Mucosa of descending colon (tissue), 3 donors: ENCODE measurements around the gene GPR78. TPM values are rescaled to one million over a fixed set of nuclear protein-coding genes. Genes with fewer than 3 reads are reported as not detected.
"Not testable (repeated sequence)": the region's sequence is repeated elsewhere in the genome, so short reads cannot be mapped to it uniquely, and the experiment has no call there.

ENCODE experiments used
- ATAC-seq: fragments of 200-7000 bp; cut with Tn5 transposase; one replicate; pipeline ENCODE4 v1.9.1; 2020; ENCODE audit warnings: mild to moderate bottlenecking, moderate library complexity
- DNase-seq, 3 donors: peaks; one replicate each; pipeline ENCODE4 v3.0.0-alpha.2; 2020
- H3K36me3 ChIP-seq: fragments of 200-600 bp; one replicate; pipeline ENCODE4 v1.8.0; 2021; ENCODE audit warnings: low read depth, mild to moderate bottlenecking
- H3K4me1 ChIP-seq: fragments of 200-600 bp; one replicate; pipeline ENCODE4 v1.8.0; 2021; ENCODE audit warnings: low read depth, mild to moderate bottlenecking
- H3K4me3 ChIP-seq: fragments of 200-600 bp; one replicate; pipeline ENCODE4 v1.8.0; 2021; ENCODE audit warnings: mild to moderate bottlenecking
- H3K9me3 ChIP-seq: fragments of 200-600 bp; one replicate; pipeline ENCODE4 v1.8.0; 2021; ENCODE audit warnings: mild to moderate bottlenecking
- intact Hi-C, 2 donors: fragments of 100-400 bp; cut with DNase I in 1 of 2; cut with micrococcal nuclease in 1 of 2; formaldehyde crosslinking; loops; one replicate each; pipeline versions ENCODE4 v1.11.0 to v1.11.1; 2022; cut with DNase I, micrococcal nuclease
- total RNA-seq, 3 donors: library from RNA; stranded (reverse); fragmentation: NEBNext Ultra II Directional in 2 of 3; extraction: Animal tissue kit (Norgen Biotek cat#: 25700) in 2 of 3; gene quantifications; one replicate each; pipeline versions ENCODE4 v1.2.1 to v1.2.4, GENCODE V29; 2021 to 2023
- TF ChIP-seq, protein P1 (sequence below): fragments of 200-600 bp; IDR thresholded peaks from one replicate; pipeline ENCODE4 v1.8.0; 2022; ENCODE audit warnings: antibody characterized with exemption, mild to moderate bottlenecking
- donor health status: DM: no; HTN: no; CAD: no; lungs with moderate emphysema.
- donor health status: DM: no; HTN: no; CAD: no.
- donor health status: DM: no; HTN: yes; CAD: no.

GPR78 gene
- total RNA-seq, 3 donors from 2014 or later = 0.19 TPM; not detected in 2

DNA sequence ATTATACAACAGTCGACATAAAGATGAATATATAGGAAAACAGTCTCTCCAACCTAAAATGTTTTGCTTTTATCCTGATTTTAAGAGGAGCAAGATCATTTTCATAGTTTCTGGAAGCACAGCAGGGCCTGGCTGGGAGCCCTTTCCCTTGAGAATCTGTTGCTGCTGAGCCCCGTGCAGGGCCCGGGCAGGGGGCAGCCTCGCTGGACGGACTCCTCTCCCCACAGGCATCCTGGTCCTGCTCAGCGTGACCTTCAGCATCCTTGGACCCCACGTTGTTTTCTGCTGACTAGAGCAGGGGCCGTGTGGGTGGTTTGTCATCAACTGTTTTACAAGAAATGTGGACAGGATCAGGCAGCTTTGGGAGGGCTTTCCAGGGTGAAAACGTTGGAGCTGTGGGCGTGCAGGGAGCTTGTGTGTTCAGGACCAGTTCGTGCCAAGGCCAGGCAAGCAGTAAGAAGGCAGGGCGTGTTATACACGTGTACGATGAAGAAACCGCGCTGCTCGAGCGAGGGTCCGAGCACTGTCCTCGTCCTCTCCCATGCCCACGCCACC lies 37.4 kb downstream of the GPR78 start:
- Histone ChIP-seq H3K4me3 (no peak overlapping the region), H3K36me3 (no peaks in the 10 kb centered on the region), H3K9me3 (no peaks in the 10 kb centered on the region), H3K4me1 (no peaks in the 10 kb centered on the region)
- intact Hi-C loops = no loop called here
- TF ChIP-seq, protein P1, sequence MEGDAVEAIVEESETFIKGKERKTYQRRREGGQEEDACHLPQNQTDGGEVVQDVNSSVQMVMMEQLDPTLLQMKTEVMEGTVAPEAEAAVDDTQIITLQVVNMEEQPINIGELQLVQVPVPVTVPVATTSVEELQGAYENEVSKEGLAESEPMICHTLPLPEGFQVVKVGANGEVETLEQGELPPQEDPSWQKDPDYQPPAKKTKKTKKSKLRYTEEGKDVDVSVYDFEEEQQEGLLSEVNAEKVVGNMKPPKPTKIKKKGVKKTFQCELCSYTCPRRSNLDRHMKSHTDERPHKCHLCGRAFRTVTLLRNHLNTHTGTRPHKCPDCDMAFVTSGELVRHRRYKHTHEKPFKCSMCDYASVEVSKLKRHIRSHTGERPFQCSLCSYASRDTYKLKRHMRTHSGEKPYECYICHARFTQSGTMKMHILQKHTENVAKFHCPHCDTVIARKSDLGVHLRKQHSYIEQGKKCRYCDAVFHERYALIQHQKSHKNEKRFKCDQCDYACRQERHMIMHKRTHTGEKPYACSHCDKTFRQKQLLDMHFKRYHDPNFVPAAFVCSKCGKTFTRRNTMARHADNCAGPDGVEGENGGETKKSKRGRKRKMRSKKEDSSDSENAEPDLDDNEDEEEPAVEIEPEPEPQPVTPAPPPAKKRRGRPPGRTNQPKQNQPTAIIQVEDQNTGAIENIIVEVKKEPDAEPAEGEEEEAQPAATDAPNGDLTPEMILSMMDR = no peak
- DNase-seq = peak in 1 of 3 donors; percentile 11
- no peak for ATAC-seq

DNA sequence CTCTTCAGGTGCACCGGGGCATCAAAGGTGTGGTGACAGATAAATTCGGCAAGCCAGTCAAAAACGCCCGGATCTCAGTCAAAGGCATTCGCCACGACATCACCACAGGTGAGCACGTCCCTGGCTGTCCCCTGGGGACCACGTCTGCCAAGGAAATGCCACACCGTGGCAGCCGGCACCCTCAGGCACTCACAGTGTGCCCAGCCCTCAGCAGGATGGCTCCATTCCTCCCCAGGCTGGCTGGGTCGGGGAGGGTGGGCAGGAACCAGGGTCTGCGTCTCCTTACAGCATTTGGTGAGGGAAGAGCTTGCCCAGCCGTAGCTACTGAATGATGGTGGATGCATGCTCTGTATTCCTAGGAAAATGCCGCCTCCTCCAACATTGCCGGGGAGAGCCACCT lies 38.2 kb downstream of the GPR78 start:
- Histone ChIP-seq H3K9me3 (no peaks in the 10 kb centered on the region), H3K4me3 (no peak overlapping the region), H3K36me3 (no peaks in the 10 kb centered on the region), H3K4me1 (no peaks in the 10 kb centered on the region)
- TF ChIP-seq, protein P1 = no peak
- no peak for ATAC-seq
- intact Hi-C loops = no loop called here
- peak in 1 of 3 donors; percentile 19 for DNase-seq

DNA sequence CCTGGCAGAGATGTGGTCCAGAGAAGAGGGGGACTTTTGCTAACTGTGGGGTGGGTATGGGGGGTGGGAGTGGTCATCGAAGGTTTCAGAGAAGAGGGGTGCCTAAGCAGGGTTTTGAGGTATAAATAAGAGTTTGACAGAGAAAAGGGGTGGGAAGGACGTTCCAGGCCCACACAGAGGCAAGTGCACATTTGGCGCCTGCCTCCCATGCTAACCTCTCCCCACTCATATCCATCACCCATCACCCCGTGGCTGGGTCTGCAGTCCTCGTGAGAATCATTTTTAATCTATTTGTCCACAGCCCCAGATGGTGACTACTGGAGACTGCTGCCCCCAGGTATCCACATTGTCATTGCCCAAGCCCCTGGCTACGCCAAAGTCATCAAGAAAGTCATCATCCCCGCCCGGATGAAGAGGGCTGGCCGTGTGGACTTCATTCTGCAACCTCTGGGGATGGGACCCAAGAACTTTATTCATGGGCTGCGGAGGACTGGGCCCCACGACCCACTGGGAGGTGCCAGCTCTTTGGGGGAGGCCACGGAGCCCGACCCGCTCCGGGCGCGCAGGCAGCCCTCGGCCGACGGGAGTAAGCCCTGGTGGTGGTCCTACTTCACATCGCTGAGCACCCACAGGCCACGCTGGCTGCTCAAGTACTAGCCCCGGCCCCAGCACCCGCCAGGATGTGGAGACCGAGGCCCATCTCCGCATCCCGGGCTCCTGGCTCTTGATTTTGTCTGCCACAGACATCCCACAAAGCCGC lies 38.9 kb downstream of the GPR78 start:
- H3K9me3 ChIP-seq = no peaks in the 10 kb centered on the region
- H3K4me1 ChIP-seq = no peaks in the 10 kb centered on the region
- intact Hi-C loops = no loop called here
- no peak overlapping the region for H3K4me3 ChIP-seq
- no peak for ATAC-seq
- H3K36me3 ChIP-seq = no peaks in the 10 kb centered on the region
- TF ChIP-seq, protein P1 = no peak
- DNase-seq = peak in 1 of 3 donors; percentile 41

DNA sequence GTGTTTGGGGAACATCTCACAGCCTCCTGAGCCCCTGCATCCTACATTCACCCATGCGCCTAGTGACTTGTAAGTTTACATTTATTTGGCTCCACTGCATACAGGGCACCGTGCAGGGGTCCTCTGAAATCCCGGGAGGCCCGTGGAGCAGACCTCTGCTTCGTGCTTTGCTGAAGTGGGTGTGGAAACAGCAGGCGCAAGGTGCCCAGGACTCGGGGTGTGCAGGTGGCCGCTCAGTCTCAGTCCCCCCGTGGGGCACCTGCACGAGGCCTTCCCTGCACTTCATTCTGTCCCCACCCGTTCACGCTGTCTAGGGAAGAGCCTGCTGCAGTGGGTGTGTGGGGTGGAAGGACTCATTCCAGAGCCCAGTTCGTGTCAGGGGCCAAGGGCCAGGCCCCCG lies 40.9 kb downstream of the GPR78 start:
- intact Hi-C loops, H3K4me1 ChIP-seq, H3K36me3 ChIP-seq, H3K4me3 ChIP-seq, H3K9me3 ChIP-seq: not testable (repeated sequence)
- ATAC-seq (peak; percentile 24), DNase-seq (peak in 1 of 3 donors; percentile 50)

DNA sequence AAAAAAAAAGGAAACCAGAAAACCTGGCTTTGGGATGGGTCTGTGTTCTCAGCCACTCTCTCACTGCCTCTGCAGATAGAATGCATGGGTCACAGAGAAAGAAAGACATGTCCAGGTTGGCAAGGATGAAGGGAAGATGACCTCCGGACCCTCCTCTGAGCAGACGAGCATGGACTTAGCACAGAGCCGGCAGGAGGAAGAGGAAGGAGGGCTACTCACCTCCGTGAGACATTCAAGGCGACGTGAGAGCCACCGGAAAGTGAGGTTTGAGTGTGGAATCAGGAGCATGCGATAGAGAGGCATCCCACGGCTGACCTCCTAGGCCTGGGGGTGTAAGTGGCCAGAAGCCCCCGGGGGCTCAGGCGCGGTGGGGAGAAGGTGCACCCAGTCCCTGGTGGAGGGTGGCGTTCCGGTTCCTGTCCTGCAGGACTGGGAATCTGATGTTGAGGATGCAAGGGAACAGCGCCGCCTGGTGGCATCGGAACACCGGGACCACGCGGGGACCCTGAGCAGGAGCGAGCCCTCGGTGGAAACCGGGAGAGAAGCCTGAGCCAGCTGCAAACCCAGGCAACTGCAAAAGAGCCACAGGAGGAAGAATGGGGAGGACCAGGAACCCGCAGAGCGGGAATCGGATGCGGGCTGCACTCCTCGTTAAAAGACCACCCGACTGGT lies 44.5 kb downstream of the GPR78 start:
- H3K4me1 ChIP-seq, H3K4me3 ChIP-seq, H3K36me3 ChIP-seq, intact Hi-C loops, DNase-seq, H3K9me3 ChIP-seq: not testable (repeated sequence)
- peak; percentile 74 for ATAC-seq

DNA sequence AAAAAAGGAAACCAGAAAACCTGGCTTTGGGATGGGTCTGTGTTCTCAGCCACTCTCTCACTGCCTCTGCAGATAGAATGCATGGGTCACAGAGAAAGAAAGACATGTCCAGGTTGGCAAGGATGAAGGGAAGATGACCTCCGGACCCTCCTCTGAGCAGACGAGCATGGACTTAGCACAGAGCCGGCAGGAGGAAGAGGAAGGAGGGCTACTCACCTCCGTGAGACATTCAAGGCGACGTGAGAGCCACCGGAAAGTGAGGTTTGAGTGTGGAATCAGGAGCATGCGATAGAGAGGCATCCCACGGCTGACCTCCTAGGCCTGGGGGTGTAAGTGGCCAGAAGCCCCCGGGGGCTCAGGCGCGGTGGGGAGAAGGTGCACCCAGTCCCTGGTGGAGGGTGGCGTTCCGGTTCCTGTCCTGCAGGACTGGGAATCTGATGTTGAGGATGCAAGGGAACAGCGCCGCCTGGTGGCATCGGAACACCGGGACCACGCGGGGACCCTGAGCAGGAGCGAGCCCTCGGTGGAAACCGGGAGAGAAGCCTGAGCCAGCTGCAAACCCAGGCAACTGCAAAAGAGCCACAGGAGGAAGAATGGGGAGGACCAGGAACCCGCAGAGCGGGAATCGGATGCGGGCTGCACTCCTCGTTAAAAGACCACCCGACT lies 50.2 kb downstream of the GPR78 start:
- DNase-seq, H3K9me3 ChIP-seq, H3K4me1 ChIP-seq, intact Hi-C loops, H3K4me3 ChIP-seq, H3K36me3 ChIP-seq: not testable (repeated sequence)
- peak; percentile 76 for ATAC-seq

DNA sequence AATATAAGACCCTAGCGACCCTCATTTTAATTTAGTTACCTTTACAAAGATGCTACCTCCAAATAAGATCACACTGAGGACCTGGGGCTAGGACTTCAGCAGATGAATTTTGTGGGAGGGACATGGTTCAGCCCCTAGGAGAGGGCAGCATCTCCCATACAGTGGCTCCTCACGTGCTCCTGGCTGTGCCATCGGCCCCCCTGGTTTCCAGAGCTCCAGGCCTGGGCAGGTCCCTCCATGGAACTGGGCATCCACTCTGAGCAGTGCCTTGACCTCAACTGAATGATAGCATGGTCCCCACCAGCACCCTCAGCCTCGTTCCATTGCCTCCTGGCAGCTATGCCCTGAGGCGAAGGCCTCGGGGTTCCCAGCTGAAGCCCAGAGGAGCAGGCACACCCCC lies 51.7 kb downstream of the GPR78 start:
- H3K9me3 ChIP-seq, H3K36me3 ChIP-seq, H3K4me1 ChIP-seq, intact Hi-C loops, H3K4me3 ChIP-seq: not testable (repeated sequence)
- DNase-seq = peak in 1 of 3 donors; percentile 40
- ATAC-seq = peak; percentile 1

DNA sequence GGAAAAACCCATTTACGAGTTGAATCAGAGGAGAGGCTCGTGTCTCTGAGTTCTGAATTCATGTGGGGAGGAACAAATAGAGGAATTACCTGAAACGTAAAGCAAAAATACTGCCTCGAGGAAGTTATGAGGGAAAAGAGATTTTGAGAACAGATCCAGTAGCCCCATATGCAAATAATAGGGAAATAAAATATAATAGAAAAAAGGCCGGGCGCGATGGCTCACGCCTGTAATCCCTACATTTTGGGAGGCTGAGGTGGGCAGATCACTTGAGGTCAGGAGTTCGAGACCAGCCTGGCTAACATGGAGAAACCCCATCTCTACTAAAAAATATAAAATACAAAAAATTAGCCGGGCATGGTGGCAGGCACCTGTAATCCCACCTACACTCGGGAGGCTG lies 54.6 kb downstream of the GPR78 start:
- peak in 1 of 3 donors; percentile 15 for DNase-seq
- H3K4me3 ChIP-seq, H3K36me3 ChIP-seq, H3K9me3 ChIP-seq, intact Hi-C loops, ATAC-seq, H3K4me1 ChIP-seq: not testable (repeated sequence)

DNA sequence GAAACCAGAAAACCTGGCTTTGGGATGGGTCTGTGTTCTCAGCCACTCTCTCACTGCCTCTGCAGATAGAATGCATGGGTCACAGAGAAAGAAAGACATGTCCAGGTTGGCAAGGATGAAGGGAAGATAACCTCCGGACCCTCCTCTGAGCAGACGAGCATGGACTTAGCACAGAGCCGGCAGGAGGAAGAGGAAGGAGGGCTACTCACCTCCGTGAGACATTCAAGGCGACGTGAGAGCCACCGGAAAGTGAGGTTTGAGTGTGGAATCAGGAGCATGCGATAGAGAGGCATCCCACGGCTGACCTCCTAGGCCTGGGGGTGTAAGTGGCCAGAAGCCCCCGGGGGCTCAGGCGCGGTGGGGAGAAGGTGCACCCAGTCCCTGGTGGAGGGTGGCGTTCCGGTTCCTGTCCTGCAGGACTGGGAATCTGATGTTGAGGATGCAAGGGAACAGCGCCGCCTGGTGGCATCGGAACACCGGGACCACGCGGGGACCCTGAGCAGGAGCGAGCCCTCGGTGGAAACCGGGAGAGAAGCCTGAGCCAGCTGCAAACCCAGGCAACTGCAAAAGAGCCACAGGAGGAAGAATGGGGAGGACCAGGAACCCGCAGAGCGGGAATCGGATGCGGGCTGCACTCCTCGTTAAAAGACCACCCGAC lies 55.8 kb downstream of the GPR78 start:
- H3K36me3 ChIP-seq, H3K4me3 ChIP-seq, H3K4me1 ChIP-seq, DNase-seq, H3K9me3 ChIP-seq, intact Hi-C loops: not testable (repeated sequence)
- peak; percentile 86 for ATAC-seq
